NCI-H146 treated with DMSO at 0.1 percent for 48 hours (cell line): ENCODE measurements around the gene AMN1.
"Not testable (repeated sequence)": the region's sequence is repeated elsewhere in the genome, so short reads cannot be mapped to it uniquely, and the experiment has no call there.

Source experiments
- DNase-seq: peaks from one replicate; lab custom pipeline; 2025; ENCODE audit not compliant: unreplicated experiment; lab: John Stamatoyannopoulos, UW

The AMN1 gene

GRCh38 chr12:31733549-31734432, 5.0 kb upstream of the AMN1 start:
- DNase-seq, result not testable (repeated sequence)

- DNase-seq, result no peak
Observed at GRCh38 chr12:31732926-31733548, 4.2 kb upstream of the AMN1 start.

- DNase-seq, result not testable (repeated sequence)
Observed at GRCh38 chr12:31731203-31731602, 2.4 kb upstream of the AMN1 start.

- no peak for DNase-seq
Observed at GRCh38 chr12:31729705-31730104, 884 bp upstream of the AMN1 start.

- DNase-seq, result no peak
Observed at GRCh38 chr12:31728289-31728916, 418 bp downstream of the AMN1 start.

- no peak for DNase-seq
Observed at GRCh38 chr12:31727192-31727591, 1.6 kb downstream of the AMN1 start.

GRCh38 chr12:31726575-31726974, 2.2 kb downstream of the AMN1 start:
- DNase-seq, result no peak

GRCh38 chr12:31724557-31724956, 4.3 kb downstream of the AMN1 start:
- no peak for DNase-seq

GRCh38 chr12:31722580-31722979, 6.2 kb downstream of the AMN1 start:
- DNase-seq, result no peak

- not testable (repeated sequence) for DNase-seq
Observed at GRCh38 chr12:31718542-31719198, 10.2 kb downstream of the AMN1 start.

- DNase-seq, result not testable (repeated sequence)
Observed at GRCh38 chr12:31716998-31717397, 11.8 kb downstream of the AMN1 start.

GRCh38 chr12:31715283-31715825, 13.5 kb downstream of the AMN1 start:
- DNase-seq, result no peak

- DNase-seq, result no peak
Observed at GRCh38 chr12:31714406-31715271, 14.2 kb downstream of the AMN1 start.

- no peak for DNase-seq
Observed at GRCh38 chr12:31712877-31713276, 15.9 kb downstream of the AMN1 start.

- DNase-seq, result no peak
Observed at GRCh38 chr12:31710021-31710818, 18.6 kb downstream of the AMN1 start.

GRCh38 chr12:31708118-31708517, 20.7 kb downstream of the AMN1 start:
- DNase-seq, result not testable (repeated sequence)

GRCh38 chr12:31705621-31706020, 23.2 kb downstream of the AMN1 start:
- no peak for DNase-seq

GRCh38 chr12:31702047-31702446, 26.8 kb downstream of the AMN1 start:
- DNase-seq, result no peak

- DNase-seq, result not testable (repeated sequence)
Observed at GRCh38 chr12:31689921-31690320, 38.9 kb downstream of the AMN1 start.
